H1 (cell line): Measurements from ENCODE around the gene NTRK1. TPM values are rescaled to one million over a fixed set of nuclear protein-coding genes. Genes with fewer than 3 reads are reported as not detected.
A peak's percentile ranks its signal among the peaks of the same experiment; 100 is the strongest.

Experiments used
- CTCF ChIP-seq, 3 experiments: IDR thresholded peaks; 1 replicate in 2 of 3; 2 replicates in 1 of 3; pipeline versions ENCODE4 v1.5.1 to v1.6.1; 2011; ENCODE audit warnings: low read length in 3 of 3, mild to moderate bottlenecking in 3 of 3, inconsistent platforms in 2 of 3, low read depth in 1 of 3, moderate library complexity in 1 of 3; ENCODE audit not compliant: insufficient read depth in 1 of 3; ENCODE audit errors: control extremely low read depth in 1 of 3
- HDAC6 ChIP-seq: IDR thresholded peaks from one replicate; pipeline ENCODE4 v1.7.1; 2012; ENCODE audit warnings: low read depth, mild to moderate bottlenecking, inconsistent platforms, low read length, moderate library complexity
- RAD21 ChIP-seq, 2 experiments: IDR thresholded peaks in 1 of 2; conservative IDR thresholded peaks in 1 of 2; 2 replicates each; pipeline ENCODE4 v1.6.1; 2011; ENCODE audit warnings: low read depth in 2 of 2, low read length in 2 of 2, improper control_type of control experiment in 1 of 2, inconsistent platforms in 1 of 2, mild to moderate bottlenecking in 1 of 2, moderate library complexity in 1 of 2
- polyA plus RNA-seq, 7 experiments: library from polyadenylated mRNA; depleted of rRNA in 3 of 7; stranded (reverse) in 5 of 7; unstranded in 2 of 7; fragments of >200 nt in 5 of 7; fragments of 200-250 nt in 2 of 7; gene quantifications; 1 replicate in 5 of 7; 2 replicates in 1 of 7; 4 replicates in 1 of 7; pipeline versions ENCODE4 v1.2.1 to v1.2.3, GENCODE V29; 2011 to 2013; ENCODE audit warnings: missing spikeins in 2 of 7, mixed read lengths in 2 of 7
- total RNA-seq: library from RNA; stranded (reverse); fragmentation: NEBNext Ultra II Directional; extraction: Animal tissue kit (Norgen Biotek cat#: 25700); gene quantifications from 2 replicates; pipeline ENCODE4 v1.2.1, GENCODE V29; 2021

Gene NTRK1
- total and polyA plus RNA-seq, 2 of the 8 experiments (the other 6 are each of a cell fraction or from before 2014, with no cell fraction given) = 0.12 to 0.24 TPM

GRCh38 chr1:156892190-156893047 lies 31.8 kb downstream of the NTRK1 start (continued):
- TF ChIP-seq CTCF (IDR thresholded peaks at IDR 0.05; ENCODE audit: control extremely low read depth in 1 of 3, insufficient read depth in 1 of 3, low read depth in 1 of 3, low read length in 3 of 3) (peak; percentile 84 to 93 (median 92)), HDAC6 (no peak), RAD21 (IDR thresholded peaks at IDR 0.05 in 1 of 2, conservative IDR thresholded peaks at IDR 0.05 in 1 of 2; ENCODE audit: low read depth in 2 of 2, low read length in 2 of 2) (peak; percentile 45 to 63)
